Activated CD4-positive, alpha-beta T cell treated with anti-CD3 and anti-CD28 coated beads for 24 hours (primary cell): Measurements from ENCODE around the gene PHLPP1.
"Not testable (repeated sequence)": the region's sequence is repeated elsewhere in the genome, so short reads cannot be mapped to it uniquely, and the experiment has no call there.

Experiments
- DNase-seq, 2 donors: peaks; one replicate each; pipeline ENCODE4 v3.0.0-alpha.2; 2020; ENCODE audit warnings: low read depth in 2 of 2

Gene PHLPP1

GRCh38 chr18:62715436-62715758, at the start of gene PHLPP1:
TSS of gene PHLPP1 (plus strand) at chr18:62715541. CDS start at chr18:62715684, 143 bp downstream.
- no peak for DNase-seq

DNA sequence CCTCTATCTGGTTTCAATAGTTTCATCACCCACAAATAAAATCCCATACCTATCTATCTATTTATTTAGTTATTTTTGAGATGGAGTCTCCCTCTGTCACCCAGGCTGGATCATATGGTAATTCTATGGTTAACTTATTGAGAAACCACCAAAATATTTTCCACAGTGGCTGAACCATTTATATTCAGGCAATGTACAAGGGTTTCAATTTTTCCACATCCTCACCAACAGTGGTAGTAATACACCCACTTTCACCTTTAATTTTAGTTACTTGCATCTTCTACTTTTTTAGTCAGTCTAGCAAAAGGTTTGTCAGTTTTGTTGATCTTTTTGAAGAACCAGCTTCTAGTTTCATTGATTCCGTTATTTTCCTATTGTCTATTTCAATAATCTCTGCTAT, 46.1 kb upstream of the PHLPP1 start:
- no peak for DNase-seq

- DNase-seq: no peak
Observed at GRCh38 chr18:62670573-62670972, 44.8 kb upstream of the PHLPP1 start.

DNA sequence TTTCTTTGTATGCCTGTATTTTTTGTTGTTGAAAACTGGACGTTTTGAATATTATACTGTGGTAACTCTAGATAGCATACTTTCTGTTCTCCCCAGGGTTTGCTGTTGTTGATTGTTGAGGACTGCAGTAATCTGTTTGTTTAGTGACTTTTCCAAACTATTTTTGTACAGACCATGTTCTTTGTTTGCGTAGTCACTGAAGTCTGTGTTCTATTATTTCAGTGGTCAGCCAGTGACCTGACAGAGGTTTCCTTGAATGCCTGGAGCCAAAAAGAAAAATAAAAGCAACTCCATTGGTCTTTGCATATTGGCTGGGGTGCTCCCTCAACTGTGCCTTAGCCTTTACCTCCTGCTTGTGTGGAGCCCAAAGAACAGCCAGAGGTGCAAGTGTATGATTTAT, 42.7 kb upstream of the PHLPP1 start:
- DNase-seq: no peak

DNA sequence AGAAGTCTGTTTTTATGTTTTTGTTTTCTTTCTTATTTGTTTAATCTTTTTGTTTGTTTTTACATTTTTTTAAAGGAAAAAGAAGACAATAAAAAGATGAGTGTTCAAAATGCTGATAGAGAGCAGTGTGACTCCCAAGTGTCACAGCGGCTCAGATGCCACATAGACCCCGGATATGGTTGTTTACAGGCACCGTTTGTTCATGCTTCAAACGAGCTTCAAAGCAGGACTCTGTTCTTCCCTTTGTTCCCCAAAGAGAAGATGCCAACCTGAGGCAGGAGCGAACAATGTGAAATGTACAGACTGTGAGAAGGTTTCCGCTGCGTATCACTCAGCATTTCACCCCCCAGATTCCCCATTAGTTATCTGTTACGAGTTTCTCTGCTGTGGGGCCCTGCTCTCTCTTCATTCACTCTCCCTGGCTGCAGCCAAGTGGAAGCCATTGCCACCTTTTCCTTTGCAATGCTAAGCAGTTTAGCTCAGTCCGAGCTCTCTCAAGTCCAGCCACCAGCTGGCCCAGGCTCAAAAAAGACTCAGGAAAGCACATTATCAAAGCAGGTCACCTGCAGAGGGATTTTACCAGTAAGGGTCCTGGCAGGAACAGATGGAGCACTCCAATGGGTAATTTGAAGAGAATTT, 36.4 kb upstream of the PHLPP1 start:
- DNase-seq: no peak

- DNase-seq: no peak
Observed at GRCh38 chr18:62682371-62682770, 33.0 kb upstream of the PHLPP1 start.

DNA sequence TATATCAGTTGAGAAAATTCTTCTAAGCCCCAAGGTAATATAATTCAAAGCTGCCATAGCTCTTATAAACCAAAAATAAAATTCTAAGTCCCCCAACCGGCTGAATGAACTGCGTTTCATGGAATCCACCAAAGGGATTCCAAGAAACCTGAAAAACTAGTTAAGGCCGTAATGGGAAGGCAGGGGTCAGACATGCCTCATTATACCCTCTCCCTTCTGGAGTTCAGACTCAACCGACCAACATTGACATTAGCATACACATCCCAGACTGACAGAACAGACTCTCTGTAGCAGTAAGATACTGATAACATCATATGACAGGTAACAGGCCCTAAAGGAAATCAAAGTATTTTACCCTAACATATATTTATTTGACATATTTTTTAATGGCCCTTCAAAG, 31.4 kb upstream of the PHLPP1 start:
- DNase-seq: no peak

GRCh38 chr18:62688743-62689317, 26.5 kb upstream of the PHLPP1 start:
- no peak for DNase-seq

- DNase-seq: no peak
Observed at GRCh38 chr18:62690236-62690815, 25.0 kb upstream of the PHLPP1 start.

- no peak for DNase-seq
Observed at GRCh38 chr18:62693659-62694058, 21.7 kb upstream of the PHLPP1 start.

DNA sequence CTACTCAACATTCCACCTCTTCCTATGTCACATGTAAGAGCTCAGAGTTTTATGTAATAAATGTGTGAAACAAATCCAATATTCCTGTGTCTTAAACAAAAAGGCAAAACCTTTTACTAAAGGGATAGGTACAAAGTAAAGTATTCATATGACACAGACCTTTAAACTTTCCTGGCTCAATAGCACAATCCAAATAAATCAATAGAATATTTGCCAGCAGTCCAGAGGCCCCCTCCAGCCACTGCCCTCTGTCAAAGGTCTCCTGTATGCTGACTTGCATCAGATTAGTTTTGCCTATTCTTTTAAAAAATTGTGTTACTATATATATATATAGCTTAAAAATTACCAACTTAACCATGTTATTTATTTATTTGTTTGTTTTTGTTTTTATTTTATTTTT, 17.7 kb upstream of the PHLPP1 start:
- DNase-seq: no peak

GRCh38 chr18:62702259-62702658, 13.1 kb upstream of the PHLPP1 start:
- no peak for DNase-seq

DNA sequence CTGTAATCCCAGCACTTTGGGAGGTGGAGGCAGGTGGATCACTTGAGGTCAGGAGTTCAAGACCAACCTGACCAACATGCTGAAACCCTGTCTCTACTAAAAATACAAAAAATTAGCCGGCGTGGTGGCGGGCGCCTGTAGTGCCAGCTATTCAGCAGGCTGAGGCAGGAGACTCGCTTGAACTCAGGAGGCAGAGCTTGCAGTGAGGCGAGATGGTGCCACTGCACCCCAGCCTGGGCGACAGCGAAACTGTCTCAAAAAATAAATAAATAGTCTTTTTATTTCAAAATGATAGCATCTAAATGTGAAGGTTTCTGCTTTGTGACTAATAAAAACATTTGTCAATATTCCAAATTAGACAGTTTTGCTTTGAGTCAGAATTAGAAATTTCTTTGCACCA, 8.5 kb upstream of the PHLPP1 start:
- not testable (repeated sequence) for DNase-seq

GRCh38 chr18:62709908-62710307, 5.4 kb upstream of the PHLPP1 start:
- DNase-seq: not testable (repeated sequence)

DNA sequence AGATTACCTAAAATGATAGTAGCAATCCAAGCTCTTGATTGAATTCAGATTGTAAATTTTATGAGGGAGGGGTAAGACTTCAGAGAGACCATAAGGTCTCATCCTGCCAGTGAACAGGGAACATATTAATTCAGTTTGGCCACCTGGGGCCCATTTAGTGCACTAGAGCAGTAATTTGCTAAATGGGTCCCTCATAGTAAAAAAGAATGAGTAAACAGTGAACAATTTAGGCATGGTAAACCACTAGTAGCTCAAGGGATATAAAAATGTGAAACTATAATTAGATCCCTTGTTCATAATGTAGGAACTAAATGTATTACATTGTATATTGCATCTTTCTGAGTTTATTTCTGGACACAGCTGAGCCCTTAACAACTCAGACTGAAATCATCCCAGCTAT, 4.9 kb upstream of the PHLPP1 start:
- DNase-seq: no peak

- DNase-seq: no peak
Observed at GRCh38 chr18:62711781-62712180, 3.6 kb upstream of the PHLPP1 start.

GRCh38 chr18:62713651-62714247, 1.6 kb upstream of the PHLPP1 start:
- DNase-seq: no peak

DNA sequence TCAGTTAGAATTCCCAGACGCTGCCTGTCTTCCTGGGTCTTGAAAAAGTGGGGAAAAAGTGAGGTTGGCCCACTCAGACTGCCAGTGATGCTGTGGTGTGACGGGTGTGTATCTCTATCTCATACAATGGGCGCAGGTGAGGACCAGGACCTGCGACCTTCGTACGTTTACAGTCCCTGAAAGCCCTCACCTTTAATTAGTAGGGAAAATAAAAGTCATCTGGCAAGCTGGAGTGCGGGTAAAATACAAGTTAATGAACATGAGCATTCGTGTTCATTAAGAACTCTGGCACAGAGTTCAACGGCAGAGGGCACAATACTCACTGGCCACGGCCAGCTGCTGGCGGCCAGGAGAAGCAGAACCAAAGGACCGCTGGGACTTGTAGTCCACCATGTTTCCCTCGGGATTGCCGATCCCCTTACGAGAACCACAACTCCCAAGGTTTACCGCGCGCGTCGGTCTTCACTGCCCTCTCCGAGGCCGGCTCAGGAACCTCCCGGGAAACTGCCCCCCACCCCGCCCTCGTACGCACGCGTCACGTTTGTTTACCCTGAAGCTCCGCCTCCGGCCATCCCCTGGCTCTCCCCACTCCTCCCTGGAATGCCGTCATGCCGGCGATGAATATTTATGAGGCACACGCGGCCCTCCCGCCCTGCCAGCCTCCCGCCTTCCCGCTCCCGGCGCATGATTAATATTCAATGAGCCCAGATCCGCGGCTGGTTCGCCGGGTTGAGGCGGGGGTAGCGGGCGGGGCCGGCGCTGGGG, 488 bp upstream of the PHLPP1 start:
- peak; percentile 81 to 92 for DNase-seq

DNA sequence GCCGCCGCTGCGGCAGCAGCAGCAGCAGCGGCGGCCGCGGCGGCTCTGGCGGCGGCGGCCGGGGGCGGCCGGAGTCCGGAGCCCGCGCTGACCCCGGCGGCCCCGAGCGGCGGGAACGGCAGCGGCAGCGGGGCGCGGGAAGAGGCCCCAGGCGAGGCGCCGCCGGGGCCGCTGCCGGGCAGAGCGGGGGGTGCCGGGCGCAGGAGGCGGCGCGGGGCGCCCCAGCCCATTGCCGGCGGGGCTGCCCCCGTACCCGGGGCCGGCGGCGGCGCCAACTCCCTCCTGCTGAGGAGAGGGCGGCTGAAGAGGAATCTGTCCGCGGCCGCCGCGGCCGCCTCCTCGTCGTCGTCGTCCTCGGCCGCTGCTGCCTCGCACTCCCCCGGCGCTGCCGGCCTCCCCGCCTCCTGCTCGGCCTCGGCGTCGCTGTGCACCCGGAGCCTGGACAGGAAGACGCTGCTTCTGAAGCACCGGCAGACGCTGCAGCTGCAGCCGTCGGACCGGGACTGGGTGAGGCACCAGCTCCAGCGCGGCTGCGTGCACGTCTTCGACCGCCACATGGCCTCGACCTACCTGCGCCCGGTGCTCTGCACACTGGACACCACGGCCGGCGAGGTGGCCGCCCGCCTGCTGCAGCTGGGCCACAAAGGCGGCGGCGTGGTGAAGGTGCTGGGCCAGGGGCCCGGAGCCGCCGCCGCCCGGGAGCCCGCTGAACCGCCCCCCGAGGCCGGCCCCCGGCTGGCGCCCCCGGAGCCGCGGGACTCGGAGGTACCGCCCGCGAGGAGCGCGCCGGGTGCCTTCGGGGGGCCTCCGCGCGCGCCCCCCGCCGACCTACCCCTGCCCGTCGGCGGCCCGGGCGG, 646 bp downstream of the PHLPP1 start:
- DNase-seq: peak in 1 of 2 donors; percentile 23

DNA sequence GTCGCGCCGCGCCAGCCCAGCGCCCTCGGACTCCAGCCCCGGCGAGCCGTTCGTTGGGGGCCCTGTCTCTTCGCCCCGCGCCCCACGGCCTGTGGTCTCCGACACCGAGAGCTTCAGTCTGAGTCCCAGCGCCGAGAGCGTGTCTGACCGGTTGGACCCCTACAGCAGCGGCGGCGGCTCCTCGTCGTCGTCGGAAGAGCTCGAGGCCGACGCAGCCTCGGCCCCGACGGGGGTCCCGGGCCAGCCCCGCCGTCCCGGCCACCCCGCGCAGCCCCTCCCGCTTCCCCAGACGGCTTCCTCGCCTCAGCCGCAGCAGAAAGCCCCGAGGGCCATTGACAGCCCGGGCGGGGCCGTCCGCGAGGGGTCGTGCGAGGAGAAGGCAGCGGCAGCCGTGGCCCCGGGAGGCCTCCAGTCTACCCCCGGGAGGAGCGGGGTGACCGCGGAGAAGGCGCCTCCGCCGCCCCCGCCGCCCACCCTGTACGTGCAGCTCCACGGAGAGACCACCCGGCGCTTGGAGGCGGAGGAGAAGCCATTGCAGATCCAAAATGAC, 1.4 kb downstream of the PHLPP1 start:
- peak in 1 of 2 donors; percentile 6 for DNase-seq
